Hepatocyte (in vitro differentiated cells): ENCODE measurements around the gene NSL1. TPM values are rescaled to one million over a fixed set of nuclear protein-coding genes. Genes with fewer than 3 reads are reported as not detected.

Experiments
- DNase-seq: peaks from one replicate; pipeline ENCODE4 v3.0.0-alpha.2; 2016; ENCODE audit warnings: low spot score
- H2AFZ ChIP-seq: fragments of 200-600 bp; sonication (generic); 2 replicates; pipeline ENCODE4 v1.6.0; 2016; ENCODE audit warnings: antibody characterized with exemption, mild to moderate bottlenecking
- H3K27ac ChIP-seq: fragments of 200-600 bp; sonication (generic); 2 replicates; pipeline ENCODE4 v1.5.1; 2016; ENCODE audit warnings: mild to moderate bottlenecking
- H3K27me3 ChIP-seq: fragments of 200-600 bp; sonication (generic); 2 replicates; pipeline ENCODE4 v1.6.1; 2016
- H3K36me3 ChIP-seq: fragments of 200-600 bp; sonication (generic); replicated peaks from 2 replicates; pipeline ENCODE4 v1.5.1; 2016; ENCODE audit warnings: low read depth; ENCODE audit not compliant: insufficient read depth
- H3K4me1 ChIP-seq: fragments of 200-600 bp; sonication (generic); 2 replicates; pipeline ENCODE4 v1.5.1; 2016; ENCODE audit warnings: mild to moderate bottlenecking, moderate library complexity; ENCODE audit not compliant: insufficient read depth
- H3K4me2 ChIP-seq: fragments of 200-600 bp; sonication (generic); 2 replicates; pipeline ENCODE4 v1.6.0; 2016
- H3K4me3 ChIP-seq: fragments of 200-600 bp; sonication (generic); 2 replicates; pipeline ENCODE4 v1.5.1; 2016; ENCODE audit warnings: mild to moderate bottlenecking
- H3K79me2 ChIP-seq: fragments of 200-600 bp; sonication (generic); 2 replicates; pipeline ENCODE4 v1.6.0; 2017; ENCODE audit warnings: mild to moderate bottlenecking
- H3K9me2 ChIP-seq: fragments of 200-600 bp; sonication (generic); replicated peaks from 2 replicates; pipeline ENCODE4 v1.6.0; 2017; ENCODE audit warnings: mild to moderate bottlenecking; ENCODE audit not compliant: insufficient read depth
- H3K9me3 ChIP-seq: fragments of 200-600 bp; sonication (generic); 2 replicates; pipeline ENCODE4 v1.5.1; 2016; ENCODE audit warnings: low read depth, mild to moderate bottlenecking
- H4K20me1 ChIP-seq: fragments of 200-600 bp; sonication (generic); 2 replicates; pipeline ENCODE4 v1.6.0; 2016; ENCODE audit warnings: mild to moderate bottlenecking; ENCODE audit not compliant: insufficient read depth, poor library complexity, severe bottlenecking
- CTCF ChIP-seq: fragments of 200-600 bp; sonication (generic); IDR thresholded peaks from 2 replicates; pipeline ENCODE4 v1.5.1; 2016; ENCODE audit warnings: antibody characterized with exemption, mild to moderate bottlenecking; ENCODE audit not compliant: poor library complexity
- EZH2 ChIP-seq: fragments of 200-600 bp; sonication (generic); IDR thresholded peaks from 2 replicates; pipeline ENCODE4 v1.6.1; 2016; ENCODE audit warnings: antibody characterized with exemption, mild to moderate bottlenecking, borderline replicate concordance
- EZH2phosphoT487 ChIP-seq: fragments of 200-600 bp; sonication (generic); IDR thresholded peaks from one replicate; pipeline ENCODE4 v1.6.1; 2018; ENCODE audit warnings: antibody characterized with exemption, mild to moderate bottlenecking, low read depth, moderate library complexity; ENCODE audit not compliant: unreplicated experiment, severe bottlenecking
- WGBS: methylation state at CpG from one replicate; pipeline ENCODE4 v1.1.6; 2016; ENCODE audit warnings: low lambda C conversion rate; ENCODE audit errors: missing lambda C conversion rate; 5-methylcytosine and 5-hydroxymethylcytosine counted together
- polyA plus RNA-seq: library from polyadenylated mRNA; unstranded; fragments of >200 nt; fragmentation: Nextera tagmentation; extraction: Ambion mirVana; gene quantifications from 2 replicates; pipeline ENCODE4 v1.2.1, GENCODE V29; 2016
- total RNA-seq: library from RNA; depleted of rRNA; stranded (reverse); fragments of >200 nt; gene quantifications from 2 replicates; pipeline ENCODE4 v1.2.3, GENCODE V29; 2014

NSL1 gene
- total and polyA plus RNA-seq, 2 experiments from 2014 or later = 27.2 to 39.5 TPM

GRCh38 chr1:212785871-212786270, 5.7 kb downstream of the NSL1 start:
- no peaks in the 10 kb centered on the region for H3K9me3 ChIP-seq
- no peaks in the 10 kb centered on the region for H4K20me1 ChIP-seq
- peaks cover 35% of the 10 kb centered on the region for H3K79me2 ChIP-seq
- no peak overlapping the region for H2AFZ ChIP-seq
- H3K9me2 ChIP-seq = no peaks in the 10 kb centered on the region
- H3K4me2 ChIP-seq = no peak overlapping the region
- no peak overlapping the region for H3K4me3 ChIP-seq
- no peak overlapping the region for H3K27ac ChIP-seq
- WGBS = 97% methylated on average over 1 of the region's 1 CpG
- no peaks in the 10 kb centered on the region for H3K27me3 ChIP-seq
- TF ChIP-seq CTCF (no peak), EZH2 (no peak), EZH2phosphoT487 (no peak)
- no peak for DNase-seq
- H3K36me3 ChIP-seq = no peaks in the 10 kb centered on the region
- no peaks in the 10 kb centered on the region for H3K4me1 ChIP-seq

- TF ChIP-seq EZH2 = no peak
- no peak for TF ChIP-seq CTCF
- TF ChIP-seq EZH2phosphoT487 = no peak
- Histone ChIP-seq H3K79me2 (peaks cover 16% of the 10 kb centered on the region), H3K4me1 (no peaks in the 10 kb centered on the region), H3K4me2 (no peak overlapping the region), H4K20me1 (no peaks in the 10 kb centered on the region), H3K9me3 (no peaks in the 10 kb centered on the region), H2AFZ (no peak overlapping the region), H3K36me3 (no peaks in the 10 kb centered on the region), H3K27ac (no peak overlapping the region), H3K9me2 (no peaks in the 10 kb centered on the region), H3K4me3 (no peak overlapping the region), H3K27me3 (no peaks in the 10 kb centered on the region)
- 94% methylated on average over 1 of the region's 1 CpG for WGBS
- DNase-seq = no peak
Observed at GRCh38 chr1:212783976-212784375, 7.6 kb downstream of the NSL1 start.

DNA sequence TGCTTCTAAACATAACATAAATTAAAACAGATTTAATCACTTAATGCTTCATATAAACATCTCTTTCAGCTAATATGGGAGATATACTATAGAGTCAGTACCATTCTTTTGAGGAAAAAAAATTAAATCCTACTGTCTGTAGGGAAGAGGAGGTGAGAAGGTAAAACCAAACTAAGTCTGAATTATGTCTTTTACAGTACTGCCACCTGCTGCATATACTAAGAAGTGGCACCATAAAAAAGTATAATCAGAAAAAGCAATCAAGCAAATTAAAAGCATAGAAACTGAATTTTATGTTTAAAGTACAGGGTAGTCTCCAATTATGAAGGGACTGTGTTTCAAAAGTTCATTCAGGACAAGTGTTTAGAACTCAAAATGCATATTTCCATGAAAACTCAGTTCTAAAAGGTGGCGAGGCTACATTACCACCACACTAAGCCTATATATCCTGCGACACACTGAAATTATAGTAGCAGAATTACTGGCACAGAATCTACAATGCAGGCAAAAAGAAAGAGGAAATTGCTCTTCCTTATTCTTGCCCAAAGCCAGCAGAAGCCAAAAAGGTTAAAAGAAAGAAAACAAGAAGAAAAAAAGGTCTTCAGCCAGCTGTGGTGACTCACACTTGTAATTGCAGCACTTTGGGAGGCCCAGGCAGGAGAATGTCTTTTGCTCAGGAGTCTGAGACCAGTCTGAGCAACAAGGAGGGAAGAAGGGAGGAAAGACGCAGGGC, 9.0 kb downstream of the NSL1 start:
- H3K4me2 ChIP-seq = no peak overlapping the region
- H3K9me2 ChIP-seq = no peaks in the 10 kb centered on the region
- no peak overlapping the region for H3K4me3 ChIP-seq
- WGBS = 93% methylated on average over 3 of the region's 3 CpGs
- H3K27ac ChIP-seq = peak overlapping the region; percentile 36
- H4K20me1 ChIP-seq = no peaks in the 10 kb centered on the region
- H2AFZ ChIP-seq = no peak overlapping the region
- peak; percentile 20 for DNase-seq
- H3K4me1 ChIP-seq = no peaks in the 10 kb centered on the region
- no peaks in the 10 kb centered on the region for H3K27me3 ChIP-seq
- no peak for TF ChIP-seq EZH2phosphoT487
- peak; percentile 65 for TF ChIP-seq CTCF
- no peak for TF ChIP-seq EZH2
- H3K9me3 ChIP-seq = no peaks in the 10 kb centered on the region
- H3K79me2 ChIP-seq = peaks cover 2% of the 10 kb centered on the region
- no peaks in the 10 kb centered on the region for H3K36me3 ChIP-seq
